Psoas muscle (tissue), 8 donors: Measurements from ENCODE around the gene UNC80. TPM values are rescaled to one million over a fixed set of nuclear protein-coding genes. Genes with fewer than 3 reads are reported as not detected.
A peak's percentile ranks its signal among the peaks of the same experiment; 100 is the strongest.

Source experiments
- ATAC-seq, 4 donors: fragments of 200-7000 bp; cut with Tn5 transposase; one replicate each; pipeline ENCODE4 v1.9.1; 2020; ENCODE audit warnings: moderate library complexity in 3 of 4, mild to moderate bottlenecking in 2 of 4
- DNase-seq, 2 donors: peaks; one replicate each; pipeline ENCODE4 v3.0.0-alpha.2; 2020
- H3K27ac ChIP-seq: fragments of 200-600 bp; one replicate; pipeline ENCODE4 v1.8.0; 2022
- H3K27me3 ChIP-seq, 3 donors: fragments of 200-600 bp in 1 of 3; one replicate each; pipeline versions ENCODE4 v1.6.1 to v1.8.0; 2013 to 2022; ENCODE audit warnings: low read length in 2 of 3, mild to moderate bottlenecking in 2 of 3, moderate library complexity in 1 of 3; ENCODE audit not compliant: insufficient read depth in 3 of 3
- H3K36me3 ChIP-seq, 2 donors: fragments of 200-600 bp in 1 of 2; one replicate each; pipeline versions ENCODE4 v1.6.1 to v1.8.0; 2013 to 2022; ENCODE audit warnings: low read depth in 1 of 2, mild to moderate bottlenecking in 1 of 2, moderate library complexity in 1 of 2; ENCODE audit not compliant: insufficient read depth in 1 of 2
- H3K4me1 ChIP-seq: fragments of 200-600 bp; one replicate; pipeline ENCODE4 v1.8.0; 2022
- H3K4me3 ChIP-seq: fragments of 200-600 bp; one replicate; pipeline ENCODE4 v1.8.0; 2022; ENCODE audit warnings: mild to moderate bottlenecking
- H3K9me3 ChIP-seq: fragments of 200-600 bp; one replicate; pipeline ENCODE4 v1.8.0; 2022
- WGBS, 3 donors: extraction: QIAGEN DNeasy Blood & Tissue Kit; methylation state at CpG; one replicate each; pipeline versions ENCODE4 v1.1.6 to v1.1.7; 2013; 5-methylcytosine and 5-hydroxymethylcytosine counted together
- intact Hi-C, 2 donors: fragments of 100-400 bp; cut with DNase I; formaldehyde crosslinking; loops; one replicate each; pipeline versions ENCODE4 v1.11.0 to v1.14.2; 2022
- polyA plus RNA-seq, 3 donors: library from polyadenylated mRNA; stranded (reverse); fragments of 200-250 nt; gene quantifications; one replicate each; pipeline ENCODE4 v1.2.3, GENCODE V29; 2013
- total RNA-seq, 4 donors: library from RNA; stranded (reverse); fragmentation: NEBNext Ultra II Directional in 2 of 4; extraction: Animal tissue kit (Norgen Biotek cat#: 25700) in 2 of 4; gene quantifications; one replicate each; pipeline versions ENCODE4 v1.2.1 to v1.2.4, GENCODE V29; 2021 to 2023
- TF ChIP-seq, protein P1 (sequence below): fragments of 200-600 bp; IDR thresholded peaks from one replicate; pipeline ENCODE4 v1.8.0; 2022; ENCODE audit warnings: antibody characterized with exemption
- donor health status: healthy with polysubstance abuse.
- donor health status: DM: no; HTN: no; CAD: no; lungs with moderate emphysema.
- donor health status: Bipolar disorder and iron deficiency.
- donor health status: healthy.
- donor health status: DM: yes; HTN: yes; CAD: no.
- donor health status: DM: no; HTN: no; CAD: no.
- donor health status: DM: no; HTN: no; CAD: no.
- donor health status: DM: yes; HTN: yes; CAD: no.

Gene UNC80
- total and polyA plus RNA-seq, 7 donors = 0.03 TPM; not detected in 6

GRCh38 chr2:209834767-209835166, 63.1 kb downstream of the UNC80 start:
- no peak for ATAC-seq

GRCh38 chr2:209840434-209840833, 68.8 kb downstream of the UNC80 start:
- no peak overlapping the region for H3K4me3 ChIP-seq

More at GRCh38 chr2:209834767-209835166, 63.1 kb downstream of the UNC80 start:
- 64 to 69% (median 66%) methylated on average over 5 of the region's 5 CpGs for WGBS, 3 donors
- H3K4me1 ChIP-seq = no peaks in the 10 kb centered on the region
- no peaks in the 10 kb centered on the region for H3K9me3 ChIP-seq
- TF ChIP-seq, protein P1, sequence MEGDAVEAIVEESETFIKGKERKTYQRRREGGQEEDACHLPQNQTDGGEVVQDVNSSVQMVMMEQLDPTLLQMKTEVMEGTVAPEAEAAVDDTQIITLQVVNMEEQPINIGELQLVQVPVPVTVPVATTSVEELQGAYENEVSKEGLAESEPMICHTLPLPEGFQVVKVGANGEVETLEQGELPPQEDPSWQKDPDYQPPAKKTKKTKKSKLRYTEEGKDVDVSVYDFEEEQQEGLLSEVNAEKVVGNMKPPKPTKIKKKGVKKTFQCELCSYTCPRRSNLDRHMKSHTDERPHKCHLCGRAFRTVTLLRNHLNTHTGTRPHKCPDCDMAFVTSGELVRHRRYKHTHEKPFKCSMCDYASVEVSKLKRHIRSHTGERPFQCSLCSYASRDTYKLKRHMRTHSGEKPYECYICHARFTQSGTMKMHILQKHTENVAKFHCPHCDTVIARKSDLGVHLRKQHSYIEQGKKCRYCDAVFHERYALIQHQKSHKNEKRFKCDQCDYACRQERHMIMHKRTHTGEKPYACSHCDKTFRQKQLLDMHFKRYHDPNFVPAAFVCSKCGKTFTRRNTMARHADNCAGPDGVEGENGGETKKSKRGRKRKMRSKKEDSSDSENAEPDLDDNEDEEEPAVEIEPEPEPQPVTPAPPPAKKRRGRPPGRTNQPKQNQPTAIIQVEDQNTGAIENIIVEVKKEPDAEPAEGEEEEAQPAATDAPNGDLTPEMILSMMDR = no peak
- no peak for DNase-seq
- H3K27me3 ChIP-seq = no peaks in the 10 kb centered on the region
- H3K4me3 ChIP-seq = no peak overlapping the region
- H3K36me3 ChIP-seq = no peaks in the 10 kb centered on the region
- H3K27ac ChIP-seq = no peak overlapping the region
- intact Hi-C loops = no loop called here

DNA sequence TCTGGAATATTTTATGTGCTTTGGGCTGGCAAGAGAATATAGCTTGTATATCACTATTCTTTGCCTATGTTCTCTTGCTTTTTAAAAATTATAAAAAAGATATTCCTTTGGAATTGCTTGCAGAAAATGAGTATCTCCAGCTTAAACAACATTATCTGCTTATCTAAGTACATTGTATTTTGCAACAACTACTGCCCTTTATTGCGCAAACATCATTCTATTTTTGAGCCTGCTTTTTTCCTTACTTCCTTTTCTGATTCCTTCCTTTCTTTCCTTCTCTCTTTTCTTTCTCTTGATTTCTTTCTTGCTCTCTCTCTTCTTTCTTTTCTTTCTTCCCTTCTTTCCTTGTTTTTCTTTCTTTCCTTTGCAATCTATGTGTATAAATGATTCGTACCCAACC, 74.0 kb downstream of the UNC80 start:
- Histone ChIP-seq H3K4me3 (no peak overlapping the region), H3K4me1 (no peaks in the 10 kb centered on the region), H3K27ac (no peak overlapping the region), H3K36me3 (no peaks in the 10 kb centered on the region), H3K9me3 (no peaks in the 10 kb centered on the region), H3K27me3 (no peaks in the 10 kb centered on the region)
- 92 to 97% (median 94%) methylated on average over 2 of the region's 2 CpGs for WGBS, 3 donors
- DNase-seq = no peak
- no peak for ATAC-seq
- intact Hi-C loops = no loop called here
- TF ChIP-seq, protein P1 = no peak

More at GRCh38 chr2:209840434-209840833, 68.8 kb downstream of the UNC80 start:
- intact Hi-C loops = no loop called here
- DNase-seq (no peak), ATAC-seq (no peak)
- H3K9me3 ChIP-seq = no peaks in the 10 kb centered on the region
- no peaks in the 10 kb centered on the region for H3K27me3 ChIP-seq
- TF ChIP-seq, protein P1 = no peak
- WGBS, 3 donors = 61 to 70% (median 63%) methylated on average over 3 of the region's 3 CpGs
- no peaks in the 10 kb centered on the region for H3K4me1 ChIP-seq
- no peaks in the 10 kb centered on the region for H3K36me3 ChIP-seq
- H3K27ac ChIP-seq = no peak overlapping the region

DNA sequence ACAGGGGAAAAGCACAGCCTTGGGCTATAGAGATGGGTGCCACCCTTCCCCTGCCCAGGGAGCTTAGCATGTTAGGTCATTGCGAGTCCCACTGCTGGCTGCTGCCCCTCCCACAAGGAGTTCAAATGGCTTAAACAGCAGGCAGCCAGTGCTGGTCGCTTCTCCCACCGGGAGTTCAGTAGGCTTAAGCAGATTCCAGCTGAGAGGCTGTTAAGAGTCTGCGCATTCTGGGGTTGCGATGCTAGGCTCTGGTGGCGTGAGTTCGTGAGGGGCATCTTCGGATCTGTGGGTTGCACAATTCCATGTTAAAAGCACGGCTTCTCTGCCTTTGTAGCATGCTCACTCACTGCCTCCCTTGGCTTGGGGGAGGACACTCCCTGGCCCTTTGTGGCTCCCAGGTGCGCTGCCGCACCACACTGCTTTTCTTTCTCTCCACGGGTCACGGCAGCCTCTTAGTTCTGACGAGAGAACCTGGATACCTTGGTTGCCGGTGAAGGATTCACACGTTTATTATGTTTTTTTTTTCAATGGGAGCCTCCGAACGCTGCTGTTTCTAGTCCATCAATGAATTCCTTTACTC, 93.2 kb downstream of the UNC80 start:
- Histone ChIP-seq H3K4me1 (no peaks in the 10 kb centered on the region), H3K9me3 (no peaks in the 10 kb centered on the region), H3K27me3 (no peaks in the 10 kb centered on the region), H3K27ac (no peak overlapping the region), H3K36me3 (no peaks in the 10 kb centered on the region), H3K4me3 (no peak overlapping the region)
- WGBS, 3 donors = 66 to 73% (median 67%) methylated on average over 18 of the region's 18 CpGs
- ATAC-seq (no peak), DNase-seq (peak in 1 of 2 donors; percentile 28)
- TF ChIP-seq, protein P1 = no peak
- intact Hi-C loops = no loop called here
